GM18517 (cell line): ENCODE data around the gene RBM20.

ENCODE experiments used
- ATAC-seq: cut with Tn5 transposase; IDR thresholded peaks from one replicate; pipeline ENCODE4 v1.9.1; 2021; ENCODE audit warnings: mild to moderate bottlenecking, moderate library complexity; ENCODE audit not compliant: unreplicated experiment

RBM20 gene

GRCh38 chr10:110803830-110804338 is 159.7 kb downstream of the RBM20 start:
- ATAC-seq: peak; percentile 46

DNA sequence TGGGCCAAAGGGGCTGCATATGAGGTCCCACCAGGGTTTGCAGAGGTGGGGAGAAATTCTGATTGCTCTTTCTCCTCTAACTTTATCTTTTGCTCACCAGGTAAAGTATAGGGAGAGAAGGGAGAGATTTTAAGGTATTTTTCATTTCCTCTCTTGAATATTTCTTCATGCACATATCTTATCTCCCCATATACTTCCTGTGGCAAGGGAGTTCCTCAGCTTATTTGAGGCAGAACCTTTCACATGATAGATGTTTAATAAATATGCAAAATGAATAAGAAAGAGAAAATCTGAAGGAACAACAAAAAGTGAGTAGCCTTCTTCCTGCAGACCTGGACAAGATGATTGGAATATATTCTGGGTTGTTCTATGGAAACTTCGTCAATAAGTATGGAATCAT is 160.2 kb downstream of the RBM20 start:
- ATAC-seq: no peak

GRCh38 chr10:110805292-110805691 is 161.2 kb downstream of the RBM20 start:
- ATAC-seq: no peak

GRCh38 chr10:110806335-110806734 is 162.2 kb downstream of the RBM20 start:
- no peak for ATAC-seq

GRCh38 chr10:110808123-110808522 is 164.0 kb downstream of the RBM20 start:
- no peak for ATAC-seq

GRCh38 chr10:110808615-110809014 is 164.5 kb downstream of the RBM20 start:
- no peak for ATAC-seq

DNA sequence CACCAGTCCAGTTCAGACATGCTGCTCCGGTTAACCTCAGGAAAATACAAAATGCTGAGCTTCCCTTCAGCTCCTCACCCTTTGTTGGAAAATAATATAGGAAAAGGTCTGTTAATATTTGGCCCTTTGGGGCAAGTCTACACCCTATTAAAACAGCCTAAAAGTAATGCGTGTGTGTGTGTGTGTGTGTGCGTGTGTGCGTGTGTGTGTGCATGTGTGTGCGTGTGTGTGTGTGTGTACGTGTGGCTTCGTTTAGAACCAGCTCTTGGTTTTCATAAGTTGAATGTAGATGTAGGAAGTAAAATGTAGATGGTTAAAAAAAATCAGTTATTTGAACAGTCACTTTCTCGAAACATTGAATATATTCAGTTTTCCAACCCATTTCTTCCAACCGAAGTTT is 166.5 kb downstream of the RBM20 start:
- ATAC-seq: no peak

DNA sequence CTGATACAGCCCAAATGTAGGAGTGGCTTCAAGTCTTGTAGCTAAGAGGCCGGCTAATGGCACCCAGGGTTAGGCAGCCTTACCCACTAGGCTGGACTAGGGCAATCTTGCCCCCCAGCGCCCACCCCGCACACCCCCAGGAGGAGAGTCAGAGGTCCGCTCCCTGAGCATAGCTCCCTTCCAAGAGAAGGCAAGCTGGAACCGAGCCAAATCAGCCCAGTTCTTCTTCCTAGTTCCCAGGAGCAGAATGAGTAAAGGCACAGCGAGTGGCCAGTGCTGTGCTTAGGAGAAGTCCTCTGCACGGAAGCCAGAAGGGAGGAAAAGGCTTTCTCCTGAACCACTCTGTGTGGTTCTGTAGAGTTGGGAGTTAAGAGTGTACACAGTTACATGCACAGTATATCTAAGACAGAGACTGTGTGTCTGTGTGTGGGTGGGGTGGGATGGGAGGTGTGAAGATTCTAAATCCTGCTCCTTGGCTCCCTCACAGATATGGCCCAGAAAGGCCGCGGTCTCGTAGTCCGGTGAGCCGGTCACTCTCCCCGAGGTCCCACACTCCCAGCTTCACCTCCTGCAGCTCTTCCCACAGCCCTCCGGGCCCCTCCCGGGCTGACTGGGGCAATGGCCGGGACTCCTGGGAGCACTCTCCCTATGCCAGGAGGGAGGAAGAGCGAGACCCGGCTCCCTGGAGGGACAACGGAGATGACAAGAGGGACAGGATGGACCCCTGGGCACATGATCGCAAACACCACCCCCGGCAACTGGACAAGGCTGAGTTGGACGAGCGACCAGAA is 167.8 kb downstream of the RBM20 start:
- ATAC-seq: no peak

GRCh38 chr10:110812583-110812982 is 168.4 kb downstream of the RBM20 start:
- no peak for ATAC-seq

GRCh38 chr10:110813743-110814472 is 169.8 kb downstream of the RBM20 start:
- no peak for ATAC-seq

GRCh38 chr10:110815354-110816004 is 171.3 kb downstream of the RBM20 start:
- peak; percentile 53 for ATAC-seq

DNA sequence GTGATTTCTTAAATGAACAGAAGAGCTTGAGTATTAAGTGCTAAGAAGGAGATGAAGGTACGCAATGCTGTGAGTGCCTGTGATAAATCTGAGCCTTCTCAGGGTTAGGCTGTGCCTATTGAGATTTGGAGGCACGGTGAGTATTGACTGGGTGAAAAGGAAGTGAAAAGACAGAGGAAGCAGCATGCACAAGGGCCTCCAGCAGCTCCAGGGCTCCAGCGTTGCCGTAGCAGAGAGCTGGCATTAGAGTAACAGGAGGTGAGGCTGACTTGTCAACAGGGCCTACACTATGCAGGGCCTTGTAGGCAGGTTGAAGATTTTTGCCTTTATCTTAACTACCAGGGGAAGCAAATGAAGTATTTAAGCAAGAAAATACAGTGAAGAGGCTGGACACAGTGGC is 173.5 kb downstream of the RBM20 start:
- ATAC-seq: no peak

GRCh38 chr10:110818311-110819256 is 174.4 kb downstream of the RBM20 start:
- ATAC-seq: no peak

DNA sequence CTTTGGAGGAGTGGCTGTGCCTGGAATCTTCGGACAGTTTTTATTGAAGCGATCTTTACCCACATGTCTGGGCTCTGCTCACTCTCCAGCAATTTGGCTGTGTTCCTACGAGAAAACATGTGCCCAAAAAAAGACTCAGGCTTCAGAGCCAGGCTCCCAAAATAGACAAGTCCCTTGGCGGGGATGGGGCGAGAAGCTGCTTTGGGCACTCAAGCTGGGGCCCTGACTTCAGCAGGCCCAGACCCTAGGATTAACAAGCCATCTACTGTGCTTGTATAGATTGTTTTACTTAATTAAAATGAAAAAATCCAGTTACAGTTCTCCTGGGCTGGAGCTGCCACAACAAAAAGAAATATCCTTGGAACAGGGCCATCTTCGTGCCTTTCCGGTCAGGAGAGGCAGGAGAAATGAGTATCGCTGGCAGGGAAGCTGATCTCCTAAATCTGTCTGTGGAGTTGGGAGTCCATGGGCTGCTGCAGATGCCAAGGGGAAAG is 176.2 kb downstream of the RBM20 start:
- ATAC-seq: no peak

- no peak for ATAC-seq
Measured at GRCh38 chr10:110821508-110821907, 177.4 kb downstream of the RBM20 start.

DNA sequence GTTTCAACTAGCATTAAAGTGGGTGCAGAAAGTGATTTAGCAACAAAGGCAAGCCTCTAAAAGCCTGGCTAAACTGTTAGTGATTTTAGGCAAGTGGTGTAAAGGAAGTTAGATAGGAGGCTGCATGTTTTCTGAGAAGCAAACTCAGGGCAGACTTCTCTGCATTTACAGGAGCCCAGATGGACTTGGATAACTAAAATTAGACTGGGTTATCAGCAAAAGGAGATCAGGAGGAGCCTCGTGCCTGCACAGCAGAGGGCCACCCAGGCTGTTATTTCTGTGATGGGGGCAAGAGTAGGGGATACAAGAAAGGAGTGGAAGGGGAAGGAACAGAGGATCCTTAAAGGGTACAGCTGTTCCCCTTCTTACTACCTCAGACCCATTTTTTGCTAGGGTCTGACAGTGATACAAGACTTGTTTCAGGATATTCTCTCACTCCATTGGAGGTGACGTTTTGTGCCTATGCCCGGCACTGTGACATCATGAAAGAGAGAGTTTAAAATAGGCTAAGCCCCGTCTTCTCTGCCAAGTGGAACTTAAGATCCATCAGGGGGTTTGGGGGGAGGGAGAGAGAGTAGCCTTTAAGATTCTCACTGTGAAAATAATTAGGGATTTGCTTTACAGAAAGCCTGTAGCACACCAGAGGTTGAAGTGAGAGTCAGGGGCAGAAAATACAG is 178.0 kb downstream of the RBM20 start:
- ATAC-seq: no peak

DNA sequence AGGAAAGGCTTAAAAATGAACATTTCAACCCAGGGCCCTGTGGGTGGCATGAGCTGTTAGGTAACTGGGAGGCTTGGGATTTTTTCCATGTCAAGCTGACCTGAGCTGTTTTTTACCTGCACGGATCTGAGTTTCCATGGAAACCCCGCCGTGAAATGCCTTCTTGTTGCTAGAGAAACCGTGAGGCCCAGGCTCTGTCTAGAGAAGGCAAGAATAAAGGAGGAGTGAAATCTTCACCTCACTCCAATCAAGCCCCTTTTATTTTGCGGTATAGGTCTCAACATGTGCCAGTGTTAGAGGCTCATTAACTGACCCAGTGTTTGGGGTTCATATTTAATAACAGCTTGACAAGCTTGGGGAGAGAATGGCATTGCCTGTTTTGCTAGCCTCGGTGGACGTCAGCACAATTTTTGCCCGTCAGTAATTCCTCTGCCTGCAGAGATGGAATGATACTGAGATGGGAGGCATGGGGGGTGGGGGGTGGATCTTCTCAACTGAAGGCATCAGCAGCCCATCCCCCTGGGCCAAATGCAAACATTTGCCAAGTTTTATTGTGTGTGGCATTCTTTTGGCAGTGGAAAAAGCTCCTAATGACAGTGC is 178.7 kb downstream of the RBM20 start:
- no peak for ATAC-seq

- no peak for ATAC-seq
Measured at GRCh38 chr10:110824152-110824441, 180.0 kb downstream of the RBM20 start.

DNA sequence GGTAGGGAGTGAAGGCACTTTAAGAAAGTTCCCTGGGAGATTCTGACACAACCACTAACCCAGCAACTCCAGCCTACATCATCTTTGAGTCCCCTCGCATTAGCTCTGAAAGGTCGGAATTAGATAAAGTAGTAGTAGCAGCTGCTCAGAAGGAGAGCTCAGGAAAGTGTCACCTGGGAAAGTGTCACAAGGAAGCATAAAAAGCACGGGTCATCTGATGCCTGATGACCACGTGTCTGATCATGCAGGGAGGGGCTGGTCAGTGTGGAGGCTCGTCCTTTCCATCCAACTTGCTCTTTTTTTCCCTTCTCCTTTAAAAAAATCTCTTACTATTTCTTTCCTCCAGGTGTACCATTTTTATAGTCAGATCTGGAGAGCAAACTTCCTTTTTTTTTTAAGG is 180.5 kb downstream of the RBM20 start:
- ATAC-seq: no peak

DNA sequence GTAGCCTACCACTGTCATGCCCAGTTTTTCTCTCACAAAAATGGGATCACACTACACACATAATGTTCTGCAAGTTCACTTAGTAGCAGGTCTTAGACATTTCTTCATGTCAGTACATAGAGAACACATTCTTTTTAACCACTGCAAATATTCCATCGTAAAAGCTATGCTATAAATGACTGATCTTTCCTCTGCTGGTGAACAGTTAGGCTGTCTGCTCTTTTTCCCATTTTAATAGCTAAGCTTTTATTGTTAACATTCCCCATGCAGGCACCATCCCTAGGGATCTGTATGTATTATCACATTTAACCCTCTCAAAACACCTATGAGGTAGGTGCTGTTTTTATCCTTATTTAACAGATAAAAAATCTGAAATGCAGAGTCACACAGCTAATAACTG is 181.4 kb downstream of the RBM20 start:
- ATAC-seq: no peak
